H9 (cell line): Measurements from ENCODE around the gene POLR1D. TPM values are rescaled to one million over a fixed set of nuclear protein-coding genes. Genes with fewer than 3 reads are reported as not detected.

Experiments
- DNase-seq: peaks from one replicate; pipeline ENCODE4 v3.0.0-alpha.2; 2017
- H2AFZ ChIP-seq: one replicate; pipeline ENCODE4 v1.6.1; 2013; ENCODE audit warnings: mild to moderate bottlenecking, low read length, control low read depth, moderate library complexity
- H2AK5ac ChIP-seq: 2 replicates; pipeline ENCODE4 v1.6.1; 2013; ENCODE audit warnings: low read length, control low read depth, mixed read lengths; ENCODE audit not compliant: insufficient read length
- H2BK120ac ChIP-seq: one replicate; pipeline ENCODE4 v1.6.1; 2013; ENCODE audit warnings: low read depth, mild to moderate bottlenecking, low read length, control low read depth, inconsistent platforms; ENCODE audit not compliant: poor library complexity, severe bottlenecking
- H2BK12ac ChIP-seq: 2 replicates; pipeline ENCODE4 v1.6.1; 2013; ENCODE audit warnings: low read length, control low read depth, mixed read lengths, low read depth; ENCODE audit not compliant: insufficient read length
- H2BK15ac ChIP-seq: 2 replicates; pipeline ENCODE4 v1.6.1; 2013; ENCODE audit warnings: low read depth, low read length, control low read depth
- H2BK20ac ChIP-seq: one replicate; pipeline ENCODE4 v1.6.1; 2013; ENCODE audit warnings: low read depth, mild to moderate bottlenecking, low read length, control low read depth, inconsistent platforms; ENCODE audit not compliant: poor library complexity, severe bottlenecking
- H2BK5ac ChIP-seq: 2 replicates; pipeline ENCODE4 v1.6.1; 2013; ENCODE audit warnings: low read length, control low read depth, mixed read lengths; ENCODE audit not compliant: insufficient read length
- H3K14ac ChIP-seq: 2 replicates; pipeline ENCODE4 v1.6.1; 2013; ENCODE audit warnings: low read length, control low read depth; ENCODE audit not compliant: insufficient read depth
- H3K18ac ChIP-seq: 2 replicates; pipeline ENCODE4 v1.6.1; 2013; ENCODE audit warnings: low read depth, mild to moderate bottlenecking, mixed read lengths, low read length, control low read depth; ENCODE audit not compliant: insufficient read length
- H3K23ac ChIP-seq: 2 replicates; pipeline ENCODE4 v1.6.1; 2013; ENCODE audit warnings: low read length, control low read depth, mixed read lengths, low read depth; ENCODE audit not compliant: insufficient read length
- H3K23me2 ChIP-seq: 2 replicates; pipeline ENCODE4 v1.6.1; 2013; ENCODE audit warnings: low read depth, mild to moderate bottlenecking, mixed read lengths, low read length, control low read depth; ENCODE audit not compliant: insufficient read length, poor library complexity, severe bottlenecking
- H3K27ac ChIP-seq: 2 replicates; pipeline ENCODE4 v1.5.1; 2013; ENCODE audit warnings: low read length, control low read depth, mixed read lengths, low read depth; ENCODE audit not compliant: insufficient read length
- H3K27me3 ChIP-seq: 2 replicates; pipeline ENCODE4 v1.6.1; 2013; ENCODE audit warnings: low read length, control low read depth, inconsistent platforms; ENCODE audit not compliant: insufficient read depth
- H3K4ac ChIP-seq: 2 replicates; pipeline ENCODE4 v1.6.1; 2013; ENCODE audit warnings: low read depth, mild to moderate bottlenecking, control low read depth, inconsistent platforms, low read length, moderate library complexity
- H3K4me1 ChIP-seq: 2 replicates; pipeline ENCODE4 v1.6.1; 2013; ENCODE audit warnings: low read length, control low read depth, inconsistent platforms; ENCODE audit not compliant: insufficient read depth
- H3K4me2 ChIP-seq: 2 replicates; pipeline ENCODE4 v1.6.1; 2013; ENCODE audit warnings: low read length, control low read depth, mixed read lengths; ENCODE audit not compliant: insufficient read length, insufficient read depth
- H3K56ac ChIP-seq: 2 replicates; pipeline ENCODE4 v1.6.1; 2013; ENCODE audit warnings: low read depth, mild to moderate bottlenecking, mixed read lengths, low read length, control low read depth; ENCODE audit not compliant: insufficient read length
- H3K79me1 ChIP-seq: 2 replicates; pipeline ENCODE4 v1.6.1; 2013; ENCODE audit warnings: low read depth, mild to moderate bottlenecking, moderate library complexity, low read length, control low read depth, inconsistent platforms; ENCODE audit not compliant: insufficient read depth, poor library complexity, severe bottlenecking
- H3K79me2 ChIP-seq: 2 replicates; pipeline ENCODE4 v1.6.1; 2013; ENCODE audit warnings: low read length, control low read depth, inconsistent platforms; ENCODE audit not compliant: insufficient read depth
- H3K9ac ChIP-seq: 2 replicates; pipeline ENCODE4 v1.6.1; 2013; ENCODE audit warnings: low read length, control low read depth, mixed read lengths; ENCODE audit not compliant: insufficient read length; ENCODE audit errors: extremely low read depth
- H3K9me3 ChIP-seq: one replicate; pipeline ENCODE4 v1.6.1; 2013; ENCODE audit warnings: low read depth, low read length, inconsistent platforms; ENCODE audit not compliant: control insufficient read depth
- H3T11ph ChIP-seq: one replicate; pipeline ENCODE4 v1.6.1; 2013; ENCODE audit warnings: mild to moderate bottlenecking, low read length, control low read depth, inconsistent platforms
- H4K20me1 ChIP-seq: one replicate; pipeline ENCODE4 v1.6.1; 2013; ENCODE audit not compliant: control insufficient read depth, insufficient read length, insufficient read depth
- H4K5ac ChIP-seq: 2 replicates; pipeline ENCODE4 v1.6.1; 2013; ENCODE audit warnings: low read depth, mild to moderate bottlenecking, mixed read lengths, low read length, control low read depth; ENCODE audit not compliant: insufficient read length
- H4K8ac ChIP-seq: replicated peaks from 2 replicates; pipeline ENCODE4 v1.6.1; 2013; ENCODE audit warnings: low read length, control low read depth, mixed read lengths, low read depth; ENCODE audit not compliant: insufficient read length
- H4K91ac ChIP-seq: 2 replicates; pipeline ENCODE4 v1.6.1; 2013; ENCODE audit warnings: low read depth, mild to moderate bottlenecking, moderate library complexity, mixed read lengths, low read length, control low read depth; ENCODE audit not compliant: insufficient read length
- H3K27ac Mint-ChIP-seq, 3 experiments: 2 replicates in 2 of 3; 3 replicates in 1 of 3; pipeline ENCODE4 v1.8.0; 2020 to 2021; ENCODE audit warnings: mixed read lengths in 3 of 3, mild to moderate bottlenecking in 1 of 3, moderate library complexity in 1 of 3
- H3K27me3 Mint-ChIP-seq: 2 replicates; pipeline ENCODE4 v1.8.0; 2021; ENCODE audit warnings: low read depth, mild to moderate bottlenecking, moderate library complexity, mixed read lengths
- H3K36me3 Mint-ChIP-seq, 3 experiments: 2 replicates in 2 of 3; 3 replicates in 1 of 3; pipeline ENCODE4 v1.8.0; 2020 to 2021; ENCODE audit warnings: low read depth in 3 of 3, mixed read lengths in 3 of 3; ENCODE audit not compliant: insufficient read depth in 1 of 3
- H3K4me1 Mint-ChIP-seq, 2 experiments: 2 replicates each; pipeline ENCODE4 v1.8.0; 2020; ENCODE audit warnings: mixed read lengths in 2 of 2
- H3K4me3 Mint-ChIP-seq, 2 experiments: 2 replicates in 1 of 2; 3 replicates in 1 of 2; pipeline ENCODE4 v1.8.0; 2020 to 2021; ENCODE audit warnings: mild to moderate bottlenecking in 2 of 2, mixed read lengths in 2 of 2, moderate library complexity in 1 of 2
- H3K9me3 Mint-ChIP-seq, 2 experiments: 2 replicates in 1 of 2; 3 replicates in 1 of 2; pipeline ENCODE4 v1.8.0; 2020; ENCODE audit warnings: mild to moderate bottlenecking in 2 of 2, mixed read lengths in 2 of 2, moderate library complexity in 1 of 2
- CTCF ChIP-seq: fragments of 200-600 bp; sonication (generic); conservative IDR thresholded peaks from 3 replicates; pipeline ENCODE4 v1.8.0; 2021; ENCODE audit warnings: antibody characterized with exemption, mild to moderate bottlenecking
- WGBS: extraction: QIAGEN DNeasy Blood & Tissue Kit; methylation state at CpG from one replicate; pipeline ENCODE4 v1.1.7; 2013; ENCODE audit warnings: missing lambda C conversion rate, low lambda C conversion rate, mixed read lengths; ENCODE audit not compliant: insufficient read length; ENCODE audit errors: extremely low coverage; 5-methylcytosine and 5-hydroxymethylcytosine counted together
- total RNA-seq: library from RNA; stranded (reverse); gene quantifications from 2 replicates; pipeline ENCODE4 v1.2.1, GENCODE V29; 2021

POLR1D gene
- total RNA-seq, 1 experiment from 2014 or later = 167 TPM

- Histone ChIP-seq H4K5ac (no peak overlapping the region), H3K9ac (no peak overlapping the region), H4K91ac (no peak overlapping the region), H3K4me2 (no peak overlapping the region), H2BK12ac (no peak overlapping the region), H3K27me3 (no peaks in the 10 kb centered on the region), H3K23ac (no peak overlapping the region), H4K20me1 (no peaks in the 10 kb centered on the region), H2AK5ac (no peak overlapping the region), H3K79me1 (peaks cover 3% of the 10 kb centered on the region), H3K4me1 (no peaks in the 10 kb centered on the region), H3K27ac (no peak overlapping the region), H3K14ac (no peak overlapping the region), H4K8ac (no peak overlapping the region), H3K56ac (no peak overlapping the region), H3K4ac (no peak overlapping the region), H2AFZ (no peak overlapping the region), H2BK20ac (no peak overlapping the region), H3K79me2 (peaks cover 2% of the 10 kb centered on the region; the same call in 1 of the 2 replicates), H2BK5ac (no peak overlapping the region), H3K18ac (no peak overlapping the region), H2BK15ac (no peak overlapping the region), H3T11ph (no peak overlapping the region), H2BK120ac (no peak overlapping the region), H3K23me2 (no peaks in the 10 kb centered on the region), H3K9me3 (no peaks in the 10 kb centered on the region)
- WGBS = no CpG with 5 or more reads among the region's 1 CpG
- no peaks in the 10 kb centered on the region for H3K9me3 Mint-ChIP-seq
- H3K36me3 Mint-ChIP-seq = peaks cover 0 to 12% (median 1%) of the 10 kb centered on the region in 3 experiments; a peak in 3 of 7 replicates
- peak overlapping the region in 1 of 3 experiments; percentile 46; a peak in 1 of 7 replicates for H3K27ac Mint-ChIP-seq
- peaks cover 4% of the 10 kb centered on the region in 2 experiments for H3K4me1 Mint-ChIP-seq
- no peak for TF ChIP-seq CTCF
- no peak for DNase-seq
- no peak overlapping the region for H3K4me3 Mint-ChIP-seq
- no peaks in the 10 kb centered on the region for H3K27me3 Mint-ChIP-seq
Observed at GRCh38 chr13:27632648-27633047, 11.0 kb downstream of the POLR1D start.
